DOHH2 (cell line): Measurements from ENCODE around the gene PTPRN2.

Experiments
- H3F3A ChIP-seq: fragments of 200-600 bp; sonication (generic), shearing (Covaris generic); 2 replicates; pipeline ENCODE4 v1.6.0; 2016; ENCODE audit warnings: antibody characterized with exemption, mild to moderate bottlenecking; ENCODE audit not compliant: control insufficient read depth, insufficient read depth
- H3K27ac ChIP-seq: fragments of 200-600 bp; sonication (generic); 2 replicates; pipeline ENCODE4 v1.5.1; 2014; ENCODE audit warnings: low read depth, mild to moderate bottlenecking, low read length, moderate library complexity
- H3K27me3 ChIP-seq: fragments of 200-600 bp; sonication (generic); 2 replicates; pipeline ENCODE4 v1.6.1; 2014; ENCODE audit warnings: mild to moderate bottlenecking, low read length, mixed read lengths; ENCODE audit not compliant: control insufficient read depth
- H3K36me3 ChIP-seq: fragments of 200-600 bp; sonication (generic); 2 replicates; pipeline ENCODE4 v1.6.1; 2014; ENCODE audit warnings: mild to moderate bottlenecking, low read length, moderate library complexity, mixed read lengths; ENCODE audit not compliant: control insufficient read depth
- H3K4me1 ChIP-seq: fragments of 200-600 bp; sonication (generic); 2 replicates; pipeline ENCODE4 v1.6.1; 2014; ENCODE audit warnings: mild to moderate bottlenecking, low read length, mixed read lengths; ENCODE audit not compliant: control insufficient read depth
- H3K4me2 ChIP-seq: fragments of 200-600 bp; sonication (generic); 2 replicates; pipeline ENCODE4 v1.6.0; 2014; ENCODE audit warnings: mild to moderate bottlenecking, low read length, moderate library complexity
- H3K4me3 ChIP-seq: fragments of 200-600 bp; sonication (generic); 2 replicates; pipeline ENCODE4 v1.5.1; 2014; ENCODE audit warnings: mild to moderate bottlenecking, low read length, mixed read lengths
- H3K79me2 ChIP-seq: fragments of 200-600 bp; sonication (generic); 2 replicates; pipeline ENCODE4 v1.6.1; 2014; ENCODE audit warnings: mild to moderate bottlenecking, low read length, mixed read lengths; ENCODE audit not compliant: control insufficient read depth
- H3K9me2 ChIP-seq: fragments of 200-600 bp; sonication (generic); replicated peaks from 2 replicates; pipeline ENCODE4 v1.6.1; 2014; ENCODE audit warnings: mild to moderate bottlenecking, low read length, mixed read lengths; ENCODE audit not compliant: control insufficient read depth
- H3K9me3 ChIP-seq: fragments of 200-600 bp; sonication (generic); 2 replicates; pipeline ENCODE4 v1.6.1; 2014; ENCODE audit warnings: antibody characterized with exemption, low read length, mixed read lengths; ENCODE audit not compliant: control insufficient read depth, insufficient read depth
- H4K20me1 ChIP-seq: fragments of 200-600 bp; sonication (generic); 2 replicates; pipeline ENCODE4 v1.6.0; 2014; ENCODE audit warnings: low read depth, mild to moderate bottlenecking, antibody characterized with exemption, low read length, moderate library complexity; ENCODE audit not compliant: control insufficient read depth, insufficient read depth
- CTCF ChIP-seq: fragments of 200-600 bp; sonication (generic); IDR thresholded peaks from one replicate; pipeline ENCODE4 v1.5.1; 2014; ENCODE audit warnings: antibody characterized with exemption, mild to moderate bottlenecking, low read depth, low read length; ENCODE audit not compliant: poor library complexity, severe bottlenecking
- EZH2phosphoT487 ChIP-seq: fragments of 200-600 bp; sonication (generic); IDR thresholded peaks from 2 replicates; pipeline ENCODE4 v1.6.1; 2017; ENCODE audit warnings: borderline replicate concordance, mild to moderate bottlenecking, antibody characterized with exemption, low read length, moderate library complexity, mixed read lengths

The PTPRN2 gene

GRCh38 chr7:158375034-158375433, 212.6 kb downstream of the PTPRN2 start:
- no peak overlapping the region for H3K4me2 ChIP-seq
- no peaks in the 10 kb centered on the region for H3K79me2 ChIP-seq
- H3K9me3 ChIP-seq, result peaks cover 3% of the 10 kb centered on the region; the same call in 1 of the 2 replicates
- no peaks in the 10 kb centered on the region for H3K4me1 ChIP-seq
- TF ChIP-seq EZH2phosphoT487 (no peak), CTCF (no peak)
- no peaks in the 10 kb centered on the region for H3K9me2 ChIP-seq
- no peaks in the 10 kb centered on the region for H3K36me3 ChIP-seq
- no peak overlapping the region for H3K27ac ChIP-seq
- no peak overlapping the region for H3K4me3 ChIP-seq
- no peaks in the 10 kb centered on the region for H3F3A ChIP-seq
- no peaks in the 10 kb centered on the region for H3K27me3 ChIP-seq
- no peaks in the 10 kb centered on the region for H4K20me1 ChIP-seq

- Histone ChIP-seq H4K20me1 (no peaks in the 10 kb centered on the region), H3K4me1 (no peaks in the 10 kb centered on the region), H3K4me2 (no peak overlapping the region), H3F3A (no peaks in the 10 kb centered on the region), H3K27me3 (no peaks in the 10 kb centered on the region), H3K9me2 (no peaks in the 10 kb centered on the region), H3K79me2 (no peaks in the 10 kb centered on the region), H3K4me3 (no peak overlapping the region), H3K36me3 (no peaks in the 10 kb centered on the region), H3K9me3 (peaks cover 3% of the 10 kb centered on the region; the same call in 1 of the 2 replicates), H3K27ac (no peak overlapping the region)
- no peak for TF ChIP-seq CTCF
- no peak for TF ChIP-seq EZH2phosphoT487
Measured at GRCh38 chr7:158374586-158374985, 213.0 kb downstream of the PTPRN2 start.

GRCh38 chr7:158374146-158374545, 213.5 kb downstream of the PTPRN2 start:
- TF ChIP-seq EZH2phosphoT487 (no peak), CTCF (no peak)
- Histone ChIP-seq H3K9me3 (peaks cover 3% of the 10 kb centered on the region; the same call in 1 of the 2 replicates), H3K4me3 (no peak overlapping the region), H4K20me1 (no peaks in the 10 kb centered on the region), H3K36me3 (no peaks in the 10 kb centered on the region), H3K9me2 (no peaks in the 10 kb centered on the region), H3K79me2 (no peaks in the 10 kb centered on the region), H3K27ac (no peak overlapping the region), H3K4me2 (no peak overlapping the region), H3F3A (no peaks in the 10 kb centered on the region), H3K4me1 (no peaks in the 10 kb centered on the region), H3K27me3 (no peaks in the 10 kb centered on the region)
